ENCODE results near the gene PALLD.
"Not testable (repeated sequence)": the region's sequence is repeated elsewhere in the genome, so short reads cannot be mapped to it uniquely, and the experiment has no call there.

Gene PALLD

GRCh38 chr4:168711197-168712140, 214.6 kb downstream of the PALLD start:
- DNase-seq = peak; percentile 59 to 67

DNA sequence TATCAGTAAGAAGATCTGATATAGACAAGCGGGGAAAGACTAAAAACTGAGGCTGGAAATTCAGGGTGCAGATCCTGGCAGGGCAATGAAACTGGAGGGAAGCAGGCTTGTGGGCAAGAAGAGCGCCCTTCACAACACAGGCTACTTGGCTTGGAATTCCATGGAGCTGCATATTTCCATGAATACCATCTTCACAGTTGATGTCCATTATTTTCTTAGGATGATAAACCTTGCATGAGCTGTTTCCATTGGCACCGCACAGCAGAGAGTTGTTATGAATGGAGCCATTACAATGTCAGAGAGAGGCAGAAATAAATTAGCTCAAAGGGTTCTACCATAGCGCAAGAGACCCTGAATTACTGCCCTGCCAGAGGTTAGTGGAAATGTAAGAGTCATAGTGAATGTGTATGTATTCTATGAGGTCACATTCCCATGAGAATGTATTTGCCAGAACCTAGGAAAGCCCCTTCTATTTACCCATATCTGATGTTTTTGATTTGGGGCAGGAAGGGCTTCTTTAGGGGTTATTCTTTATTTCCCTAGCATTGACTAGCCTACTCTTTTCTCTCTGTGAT, 215.6 kb downstream of the PALLD start:
- no peak for DNase-seq

GRCh38 chr4:168713253-168713652, 216.4 kb downstream of the PALLD start:
- no peak for DNase-seq

GRCh38 chr4:168715896-168716295, 219.0 kb downstream of the PALLD start:
- peak; percentile 30 to 43 for DNase-seq

DNA sequence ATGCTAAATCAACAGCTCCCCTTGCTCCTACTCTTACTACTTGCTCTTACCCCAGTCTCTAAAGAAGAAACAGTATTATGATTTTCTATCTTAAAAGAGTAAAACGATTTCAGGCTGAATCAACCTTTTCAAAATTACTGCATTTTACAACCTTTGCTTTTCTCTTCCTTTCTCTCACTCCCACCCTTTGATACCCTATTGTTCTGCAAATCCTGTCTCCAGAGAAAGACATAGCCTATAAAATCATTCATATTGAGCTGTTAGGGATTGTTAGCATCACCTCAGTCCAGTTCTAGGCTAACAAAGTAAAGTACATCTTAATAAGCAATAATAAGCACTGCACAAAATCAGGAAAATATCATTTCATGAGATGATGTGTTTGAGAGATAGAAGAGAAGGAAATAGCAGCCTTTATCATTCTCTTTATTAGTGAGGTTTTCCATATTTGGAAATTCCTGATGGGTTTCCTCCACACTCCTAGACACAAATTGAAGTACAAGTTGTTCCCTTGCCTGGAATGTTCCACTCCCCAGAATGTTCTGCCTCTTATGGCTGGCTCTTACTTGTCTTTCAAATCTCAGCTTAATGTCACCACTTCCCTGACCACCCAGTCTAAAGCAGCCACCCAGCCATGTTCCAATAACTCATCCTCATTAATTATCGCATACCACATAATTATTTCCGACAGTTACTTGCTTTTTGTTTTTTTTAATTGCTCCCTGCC, 219.7 kb downstream of the PALLD start:
- DNase-seq = no peak

DNA sequence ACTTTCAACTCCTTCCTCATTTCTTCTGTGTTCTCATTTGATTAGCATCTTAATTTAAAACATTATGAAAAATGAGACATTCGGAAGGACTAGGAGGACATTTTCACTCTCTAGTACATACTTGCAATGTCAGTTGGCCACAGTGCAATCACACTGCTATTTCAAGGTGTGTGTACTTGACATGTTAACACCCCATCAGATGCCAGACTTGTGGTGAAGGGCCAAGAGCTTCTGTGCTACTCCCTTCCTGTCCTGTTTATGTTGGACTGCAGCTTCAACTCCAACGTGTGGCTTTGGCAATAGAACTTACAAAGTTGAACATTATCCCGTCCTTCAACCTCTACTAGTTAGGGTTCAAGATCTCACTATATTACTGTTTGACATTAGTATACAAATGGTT, 221.0 kb downstream of the PALLD start:
- DNase-seq = no peak

DNA sequence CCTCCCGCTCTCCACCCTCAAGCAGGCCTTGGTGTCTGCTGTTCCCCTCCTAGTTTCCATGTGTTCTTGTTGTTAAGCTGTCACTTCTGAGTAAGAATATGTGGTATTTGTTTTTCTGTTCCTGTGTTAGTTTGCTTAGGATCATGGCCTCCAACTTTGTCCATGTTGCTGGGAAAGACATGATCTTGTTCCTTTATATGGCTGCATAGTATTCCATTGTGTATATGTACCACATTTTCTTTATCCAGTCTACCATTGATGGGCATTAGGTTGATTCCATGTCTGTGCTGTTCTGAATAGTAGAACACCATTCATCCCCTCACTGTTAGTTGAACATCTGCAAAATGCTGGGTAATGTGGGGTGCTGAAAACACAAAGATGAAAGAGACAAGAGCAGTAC, 222.9 kb downstream of the PALLD start:
- DNase-seq = no peak

DNA sequence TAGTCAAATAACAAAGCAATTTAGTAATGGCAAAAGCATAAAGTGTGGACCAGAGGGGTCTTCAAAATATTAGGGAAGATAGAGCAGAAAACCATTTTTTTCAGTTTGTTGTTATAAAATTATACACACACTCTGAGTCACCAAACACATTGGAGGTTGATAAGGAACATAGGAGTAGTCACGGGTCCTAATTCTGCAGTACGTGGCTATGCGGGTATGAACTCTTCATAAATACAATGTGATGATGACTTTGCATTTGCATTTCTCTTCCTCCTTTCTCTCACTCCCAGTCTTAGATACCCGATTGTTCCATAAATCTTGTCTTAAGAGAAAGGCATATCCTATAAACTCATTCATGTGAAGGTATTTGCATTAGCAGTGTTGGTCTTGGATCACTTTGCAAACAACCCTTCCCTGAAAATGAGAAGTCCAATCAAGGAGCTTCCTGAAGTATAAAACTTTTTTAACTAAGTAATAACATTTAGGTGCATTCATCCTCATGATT, 223.6 kb downstream of the PALLD start:
- DNase-seq = peak; percentile 56 to 65

DNA sequence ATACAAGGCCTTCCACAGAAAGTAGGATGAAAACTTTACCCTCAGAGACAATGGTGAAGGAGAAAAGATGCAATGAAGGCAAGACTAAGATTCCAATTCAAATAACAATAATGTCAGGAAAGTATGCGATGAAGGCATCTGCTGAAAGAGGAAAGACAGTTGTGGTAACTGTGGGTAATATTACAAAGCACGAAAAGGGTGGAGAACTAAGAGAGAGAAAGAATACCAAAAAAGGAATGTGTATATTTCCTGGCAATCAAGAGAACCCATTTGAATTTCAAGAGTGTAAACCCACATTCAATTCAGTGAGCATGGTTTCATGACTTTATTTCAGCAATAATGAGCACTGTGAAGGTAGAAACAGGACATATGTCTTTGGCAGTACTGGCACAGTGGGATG, 225.5 kb downstream of the PALLD start:
- DNase-seq = no peak

GRCh38 chr4:168723020-168723419, 226.2 kb downstream of the PALLD start:
- peak; percentile 69 to 77 for DNase-seq

DNA sequence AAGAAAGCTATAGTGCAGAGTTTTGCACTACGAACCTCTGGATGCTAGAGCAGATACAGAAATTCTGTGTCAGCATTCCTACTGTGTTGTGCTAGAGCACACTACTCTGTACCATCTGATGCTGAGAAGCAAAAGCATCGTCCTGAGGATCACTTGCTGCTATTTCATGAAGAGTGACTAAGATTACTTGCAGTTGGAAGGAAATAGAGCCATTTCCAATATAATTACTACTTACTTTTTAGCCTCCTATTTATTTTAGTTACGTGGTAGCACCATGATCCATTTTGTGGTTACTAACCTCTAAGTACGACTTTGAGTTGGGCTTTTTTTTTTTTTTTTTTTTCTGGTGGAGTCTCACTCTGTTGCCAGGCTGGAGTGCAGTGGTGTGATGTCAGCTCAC, 226.7 kb downstream of the PALLD start:
- no peak for DNase-seq

- DNase-seq = no peak
These were observed 227.4 kb downstream of the PALLD start for GRCh38 chr4:168724243-168724642.

GRCh38 chr4:168724686-168725411, 228.0 kb downstream of the PALLD start:
- peak; percentile 62 to 68 for DNase-seq

DNA sequence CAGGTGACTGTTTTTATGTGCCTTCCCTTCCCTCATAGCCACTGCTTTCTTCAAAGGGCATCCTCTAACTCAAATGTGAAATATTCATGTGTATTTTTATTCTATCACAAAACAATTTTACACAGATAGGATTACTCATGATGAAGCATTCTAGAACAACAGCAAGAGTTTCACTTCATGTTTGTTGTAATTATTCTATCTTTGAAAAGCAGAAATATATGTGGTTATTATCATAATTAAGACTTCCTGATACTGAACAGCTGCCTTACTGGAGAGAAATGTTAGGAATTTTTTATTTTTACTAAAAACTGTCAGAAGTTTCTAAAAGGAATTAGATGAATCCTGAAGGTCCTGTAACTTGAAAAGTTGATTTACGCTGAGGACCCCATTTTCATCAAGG, 229.1 kb downstream of the PALLD start:
- DNase-seq = peak in 1 of 2 donors; percentile 71

- DNase-seq = not testable (repeated sequence)
These were observed 230.3 kb downstream of the PALLD start for GRCh38 chr4:168727181-168727580.

DNA sequence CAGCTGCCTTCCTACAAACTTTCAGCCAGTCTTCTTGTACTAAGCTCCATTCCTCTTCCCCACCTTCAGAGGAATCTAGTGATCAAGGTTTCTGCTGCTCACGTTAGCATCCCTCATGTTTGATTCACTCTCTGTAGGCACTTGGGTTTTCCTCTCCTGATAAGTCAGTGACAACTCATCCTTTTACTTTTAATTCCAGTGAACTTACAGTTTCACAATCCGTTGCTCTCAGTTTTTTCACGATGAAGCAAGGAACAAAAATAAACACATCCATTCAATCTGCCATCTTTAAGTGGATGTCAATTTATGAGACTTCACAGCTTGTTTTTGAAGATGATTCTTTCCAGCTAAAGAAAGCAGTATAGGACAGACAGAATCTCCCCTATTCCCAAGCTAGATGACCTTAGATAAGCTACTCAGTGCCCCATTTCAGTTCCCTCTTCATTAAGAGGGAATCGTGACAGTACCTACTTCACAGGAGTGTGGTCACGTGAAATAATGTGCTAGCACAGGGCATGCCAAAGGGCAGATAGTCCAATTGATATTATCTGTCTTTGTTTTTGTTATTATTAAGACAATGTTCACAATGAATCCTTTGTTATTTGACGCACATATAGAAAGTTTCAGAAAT, 234.3 kb downstream of the PALLD start:
- DNase-seq = no peak

DNA sequence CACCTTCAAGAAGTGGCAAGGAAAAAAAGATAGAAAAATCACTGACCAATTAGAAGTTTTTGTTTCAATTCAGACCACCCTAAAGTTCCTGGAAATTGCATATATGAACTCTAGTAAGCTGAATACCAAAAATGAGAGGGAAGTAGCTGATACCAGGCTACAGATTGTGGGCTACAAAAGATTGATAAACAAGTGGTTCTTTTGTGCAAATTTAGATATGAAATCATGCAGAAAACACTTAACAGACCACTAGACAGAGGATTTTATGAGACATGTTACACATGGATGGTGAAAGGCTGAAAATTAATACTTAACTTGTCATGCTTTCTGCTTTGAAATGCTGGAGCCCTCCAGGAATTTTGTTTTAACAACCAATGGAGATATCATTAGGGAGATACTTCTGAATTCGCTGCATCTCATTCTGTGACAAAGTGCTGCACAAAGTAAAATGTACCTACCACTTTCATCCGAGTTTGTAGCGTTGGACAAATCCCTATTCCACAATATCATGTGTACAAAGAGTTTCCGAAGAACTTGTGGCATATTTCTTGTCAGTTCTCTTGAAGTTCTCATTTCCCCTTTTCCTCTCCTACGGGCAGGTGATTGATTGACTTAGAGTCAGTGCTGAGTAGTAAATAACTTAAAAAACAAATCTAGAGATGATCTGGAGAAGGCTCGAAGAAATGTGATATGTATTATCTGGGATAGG, 235.0 kb downstream of the PALLD start:
- DNase-seq = peak; percentile 21 to 24

- DNase-seq = no peak
These were observed 235.9 kb downstream of the PALLD start for GRCh38 chr4:168732714-168733113.

DNA sequence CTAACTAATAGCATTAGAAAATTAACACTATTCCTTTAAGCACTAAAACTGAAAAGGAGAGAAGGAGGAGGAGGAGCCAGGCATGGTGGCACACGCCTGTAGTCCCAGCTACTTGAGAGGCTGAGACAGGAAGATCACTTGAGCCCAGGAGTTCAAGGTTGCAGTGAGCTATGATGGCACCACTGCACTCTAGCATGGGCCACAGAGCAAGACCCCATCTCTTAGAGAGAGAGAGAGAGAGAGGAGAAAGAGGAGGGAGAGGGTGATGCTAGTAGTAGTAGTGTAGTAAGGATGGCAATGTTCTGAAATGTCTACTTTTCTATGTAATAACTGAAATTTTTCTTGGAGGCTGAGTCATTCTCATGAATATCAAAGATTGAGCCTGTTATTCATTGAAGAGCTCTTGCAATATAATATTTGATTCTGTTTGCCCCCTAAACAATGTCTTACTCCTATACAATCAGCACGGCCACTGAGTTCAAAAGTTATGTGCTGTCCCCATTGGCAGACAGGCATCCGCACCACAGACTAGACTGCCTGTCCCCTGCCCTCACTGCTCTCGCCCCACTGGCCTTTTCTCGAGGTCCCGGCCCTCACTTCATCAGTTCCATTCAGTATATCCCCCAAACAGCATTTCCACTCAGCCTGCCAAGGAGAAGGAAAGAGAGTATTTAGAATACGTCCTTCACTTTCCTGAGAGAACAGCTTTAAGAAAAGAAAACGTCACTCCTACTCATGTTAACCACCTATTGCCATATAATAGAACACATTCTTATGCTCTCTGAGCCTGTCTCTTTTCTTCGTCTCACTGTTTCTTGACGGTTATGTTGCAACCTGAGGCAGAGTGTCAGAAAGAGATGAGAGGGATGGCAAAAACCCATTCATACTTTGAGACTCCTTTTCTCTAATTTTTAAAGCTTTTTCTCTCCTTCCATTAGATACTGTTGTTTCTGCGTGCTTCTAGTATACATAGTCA, 238.1 kb downstream of the PALLD start:
- no peak for DNase-seq

DNA sequence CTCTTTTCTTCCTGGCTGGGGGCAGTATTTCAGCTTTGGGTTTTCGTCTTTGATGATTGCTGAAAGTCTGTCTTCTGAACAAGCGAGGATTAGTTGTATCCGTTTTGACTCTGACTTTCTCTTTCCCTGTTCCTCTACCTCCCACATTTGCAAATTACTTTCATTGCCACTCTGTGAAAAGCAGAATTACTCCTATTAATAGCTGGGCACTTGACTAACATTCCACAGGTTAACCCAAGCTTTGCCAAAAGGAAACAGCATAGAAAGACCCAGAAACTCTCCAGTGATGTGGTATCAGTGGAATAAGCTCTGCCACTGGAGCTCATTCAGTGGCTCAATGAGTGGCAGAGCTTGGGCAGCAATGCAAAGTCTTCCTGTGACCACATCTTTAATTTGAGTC, 238.9 kb downstream of the PALLD start:
- DNase-seq = peak in 1 of 2 donors; percentile 15
